Measurements from ENCODE around the gene GIT1.

Gene GIT1

DNA sequence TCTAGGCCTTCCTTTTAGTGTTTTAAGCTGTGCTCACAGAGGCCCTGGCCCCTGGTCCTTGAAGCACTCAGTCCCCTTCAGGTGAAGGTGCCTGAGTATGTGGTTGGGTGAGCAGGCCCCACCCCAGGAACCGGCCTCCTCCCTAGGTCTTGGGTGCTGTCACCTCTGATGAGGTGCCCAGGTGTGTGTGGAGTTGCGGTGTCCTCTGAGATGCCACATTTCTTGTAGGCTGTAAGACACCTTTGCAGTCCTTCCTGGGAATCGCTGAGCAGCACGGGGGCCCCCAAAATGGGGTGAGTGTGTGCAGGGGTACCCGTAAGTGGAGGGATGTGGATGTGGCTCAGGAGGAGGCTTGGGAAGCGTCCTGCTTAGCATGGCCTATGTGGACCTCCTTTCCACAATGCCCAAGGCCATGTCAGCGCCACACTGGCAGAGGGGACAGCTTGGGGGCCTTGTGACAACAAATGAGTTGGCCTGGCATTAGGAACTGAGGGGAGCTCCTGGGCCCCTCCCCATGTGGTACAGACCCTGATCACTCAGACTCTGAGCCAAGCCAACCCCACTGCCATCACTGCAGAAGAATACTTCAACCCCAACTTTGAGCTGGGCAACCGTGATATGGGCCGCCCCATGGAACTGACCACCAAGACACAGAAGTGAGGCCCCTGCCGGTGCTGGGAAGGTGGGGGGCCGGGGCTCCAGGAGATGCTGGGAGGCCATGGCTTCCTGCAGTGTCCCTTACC is 22.1 kb upstream of the GIT1 start:
- H3K9me3 ChIP-seq (ENCODE audit: control insufficient read depth, low read length), result no peaks in the 10 kb centered on the region
- H3K36me3 ChIP-seq (ENCODE audit: control insufficient read depth, insufficient read depth, low read length), result no peaks in the 10 kb centered on the region
- H3K9ac ChIP-seq, result no peak overlapping the region
- no peak overlapping the region for H3K27ac ChIP-seq
- TF ChIP-seq CTCF (IDR thresholded peaks at IDR 0.05), result no peak
- no peak overlapping the region for H3K4me3 ChIP-seq (ENCODE audit: low read depth, low read length)
- no peak overlapping the region for H2AFZ ChIP-seq
- H3K27me3 ChIP-seq (ENCODE audit: control insufficient read depth, insufficient read depth, low read length), result no peaks in the 10 kb centered on the region
- peaks cover 11% of the 10 kb centered on the region for H3K4me1 ChIP-seq
- no peaks in the 10 kb centered on the region for H3K79me2 ChIP-seq
- H3K4me2 ChIP-seq (ENCODE audit: low read length), result no peak overlapping the region

DNA sequence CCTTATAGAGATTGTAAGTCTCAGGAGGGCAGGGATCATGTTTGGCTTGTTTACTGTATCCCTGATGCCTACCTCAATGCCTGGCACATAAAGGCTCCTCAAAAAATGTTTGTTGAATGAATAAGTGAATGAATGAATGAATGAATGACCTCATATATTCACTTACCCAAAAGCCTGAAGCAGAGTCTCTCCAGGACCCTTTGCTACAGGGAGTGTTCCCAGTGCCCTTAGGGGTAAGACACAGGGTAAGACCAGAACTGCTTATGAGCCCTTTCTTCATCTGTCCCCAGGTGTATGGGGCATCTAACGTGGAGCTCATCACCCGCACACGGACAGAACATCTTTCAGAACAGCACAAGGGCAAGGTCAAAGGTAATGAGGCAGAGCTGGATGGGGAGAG is 20.9 kb upstream of the GIT1 start:
- no peak overlapping the region for H3K4me3 ChIP-seq (ENCODE audit: low read depth, low read length)
- peaks cover 5% of the 10 kb centered on the region for H3K4me1 ChIP-seq
- TF ChIP-seq CTCF (IDR thresholded peaks at IDR 0.05), result no peak
- H3K27ac ChIP-seq, result no peak overlapping the region
- H3K79me2 ChIP-seq, result no peaks in the 10 kb centered on the region
- H3K27me3 ChIP-seq (ENCODE audit: control insufficient read depth, insufficient read depth, low read length), result no peaks in the 10 kb centered on the region
- no peak overlapping the region for H3K9ac ChIP-seq
- H3K9me3 ChIP-seq (ENCODE audit: control insufficient read depth, low read length), result no peaks in the 10 kb centered on the region
- H2AFZ ChIP-seq, result no peak overlapping the region
- H3K36me3 ChIP-seq (ENCODE audit: control insufficient read depth, insufficient read depth, low read length), result no peaks in the 10 kb centered on the region
- H3K4me2 ChIP-seq (ENCODE audit: low read length), result no peak overlapping the region

- Histone ChIP-seq H3K4me3 (ENCODE audit: low read depth, low read length) (no peak overlapping the region), H3K27ac (no peak overlapping the region), H3K4me2 (ENCODE audit: low read length) (no peak overlapping the region), H3K79me2 (no peaks in the 10 kb centered on the region), H3K27me3 (ENCODE audit: control insufficient read depth, insufficient read depth, low read length) (no peaks in the 10 kb centered on the region), H3K36me3 (ENCODE audit: control insufficient read depth, insufficient read depth, low read length) (no peaks in the 10 kb centered on the region), H3K9me3 (ENCODE audit: control insufficient read depth, low read length) (no peaks in the 10 kb centered on the region), H3K9ac (no peak overlapping the region), H3K4me1 (peaks cover 3% of the 10 kb centered on the region), H2AFZ (no peak overlapping the region)
- TF ChIP-seq CTCF (IDR thresholded peaks at IDR 0.05), result no peak
Observed at GRCh38 chr17:29608986-29609385, 19.5 kb upstream of the GIT1 start.

DNA sequence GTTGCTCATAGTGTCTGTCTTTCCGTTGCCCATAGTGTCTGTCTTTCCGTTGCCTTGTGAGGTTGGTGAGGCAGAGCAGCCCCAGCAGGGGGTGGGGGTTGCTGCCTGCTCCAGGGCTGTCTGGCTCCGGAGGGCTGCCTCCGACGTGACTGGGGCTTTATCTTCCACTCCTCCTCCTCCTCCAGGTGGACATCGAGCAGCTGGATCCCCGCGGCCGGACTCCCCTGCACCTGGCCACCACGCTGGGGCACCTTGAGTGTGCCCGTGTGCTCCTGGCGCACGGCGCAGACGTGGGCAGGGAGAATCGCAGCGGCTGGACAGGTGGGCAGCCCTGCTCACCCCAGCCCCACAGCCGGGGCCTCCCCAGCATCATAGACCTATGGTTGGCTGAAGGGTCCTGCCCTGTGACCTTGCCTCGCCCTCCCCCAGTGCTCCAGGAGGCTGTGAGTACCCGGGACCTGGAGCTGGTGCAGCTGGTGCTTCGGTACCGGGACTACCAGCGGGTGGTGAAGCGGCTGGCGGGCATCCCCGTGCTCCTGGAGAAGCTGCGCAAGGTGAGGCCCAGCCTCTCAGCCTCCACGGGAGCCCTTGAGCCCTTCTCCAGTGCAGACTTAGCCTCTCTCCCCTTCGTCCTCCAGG is 18.2 kb upstream of the GIT1 start:
- no peak overlapping the region for H2AFZ ChIP-seq
- no peak overlapping the region for H3K4me3 ChIP-seq (ENCODE audit: low read depth, low read length)
- H3K9ac ChIP-seq, result no peak overlapping the region
- H3K79me2 ChIP-seq, result no peaks in the 10 kb centered on the region
- TF ChIP-seq CTCF (IDR thresholded peaks at IDR 0.05), result no peak
- H3K4me1 ChIP-seq, result no peaks in the 10 kb centered on the region
- H3K4me2 ChIP-seq (ENCODE audit: low read length), result no peak overlapping the region
- H3K27ac ChIP-seq, result no peak overlapping the region
- H3K36me3 ChIP-seq (ENCODE audit: control insufficient read depth, insufficient read depth, low read length), result no peaks in the 10 kb centered on the region
- no peaks in the 10 kb centered on the region for H3K9me3 ChIP-seq (ENCODE audit: control insufficient read depth, low read length)
- H3K27me3 ChIP-seq (ENCODE audit: control insufficient read depth, insufficient read depth, low read length), result no peaks in the 10 kb centered on the region
